Upper lobe of left lung (tissue), 6 donors: ENCODE results near the gene HERC2. TPM values are rescaled to one million over a fixed set of nuclear protein-coding genes. Genes with fewer than 3 reads are reported as not detected.

ENCODE experiments used
- ATAC-seq, 2 donors: fragments of 200-7000 bp; cut with Tn5 transposase; one replicate each; pipeline ENCODE4 v1.9.1; 2022; ENCODE audit warnings: mild to moderate bottlenecking in 2 of 2, moderate library complexity in 2 of 2; ENCODE audit not compliant: low FRiP score in 2 of 2
- DNase-seq, 2 donors: peaks; one replicate each; pipeline ENCODE4 v3.0.0-alpha.2; 2019 to 2020
- H3K27ac ChIP-seq, 4 donors: fragments of 200-600 bp; sonication (generic); one replicate each; pipeline ENCODE4 v1.5.1; 2016 to 2019
- H3K27me3 ChIP-seq, 4 donors: fragments of 200-600 bp; sonication (generic); one replicate each; pipeline ENCODE4 v1.5.1; 2017 to 2019
- H3K36me3 ChIP-seq, 4 donors: fragments of 200-600 bp; sonication (generic); one replicate each; pipeline ENCODE4 v1.5.1; 2016 to 2019
- H3K4me1 ChIP-seq, 4 donors: fragments of 200-600 bp; sonication (generic); one replicate each; pipeline ENCODE4 v1.5.1; 2018 to 2019
- H3K4me3 ChIP-seq, 4 donors: fragments of 200-600 bp; sonication (generic); one replicate each; pipeline ENCODE4 v1.5.1; 2017 to 2019; ENCODE audit warnings: mild to moderate bottlenecking in 2 of 4, moderate library complexity in 1 of 4
- H3K9me3 ChIP-seq, 4 donors: fragments of 200-600 bp; sonication (generic); one replicate each; pipeline ENCODE4 v1.5.1; 2018 to 2019
- EP300 ChIP-seq, 4 donors: sonication (generic); formaldehyde crosslinking; IDR thresholded peaks; one replicate each; pipeline ENCODE4 v1.5.1; 2017; ENCODE audit warnings: antibody characterized with exemption in 4 of 4, control low read depth in 2 of 4
- POLR2A ChIP-seq, 4 donors: fragments of 450-650 bp; IDR thresholded peaks; one replicate each; pipeline ENCODE4 v1.5.1; 2016 to 2017; ENCODE audit warnings: antibody characterized with exemption in 4 of 4, mild to moderate bottlenecking in 2 of 4
- POLR2AphosphoS5 ChIP-seq, 2 donors: sonication (generic); formaldehyde crosslinking; IDR thresholded peaks; one replicate each; pipeline ENCODE4 v1.5.1; 2017; ENCODE audit warnings: antibody characterized with exemption in 2 of 2
- WGBS, 2 donors: methylation state at CpG; one replicate each; pipeline ENCODE4 v1.1.5; 2017 to 2018; 5-methylcytosine and 5-hydroxymethylcytosine counted together
- total RNA-seq, 6 donors: library from RNA; depleted of rRNA in 4 of 6; stranded (reverse); fragments of >200 nt in 4 of 6; gene quantifications; one replicate each; pipeline versions ENCODE4 v1.1.0 to v1.2.1, GENCODE V29; 2016 to 2021
- TF ChIP-seq, protein P1 (sequence below), 6 experiments: fragments of 450-650 bp in 4 of 6; fragments of 200-600 bp in 2 of 6; sonication (generic) in 2 of 6; IDR thresholded peaks; one replicate each; pipeline ENCODE4 v1.5.1; 2016 to 2019; ENCODE audit warnings: antibody characterized with exemption in 6 of 6
- donor health status: DM: no; HTN: no; CAD: no; lungs with moderate emphysema.
- donor health status: DM: no; HTN: yes; CAD: no; lungs with severe emphysema.

Gene HERC2
- total RNA-seq, 6 donors from 2014 or later, result 48.6 to 113 (median 53.4) TPM

- ATAC-seq, result no peak
- no peak overlapping the region for H3K27ac ChIP-seq
Measured at GRCh38 chr15:28131946-28132345, 190.0 kb downstream of the HERC2 start.

GRCh38 chr15:28131400-28131799, 190.6 kb downstream of the HERC2 start:
- H3K4me1 ChIP-seq, result peaks cover 0 to 4% (median 0%) of the 10 kb centered on the region in 4 donors
- no peak overlapping the region for H3K4me3 ChIP-seq
- H3K27me3 ChIP-seq, result no peaks in the 10 kb centered on the region
- TF ChIP-seq POLR2A (IDR thresholded peaks at IDR 0.05) (no peak), POLR2AphosphoS5 (IDR thresholded peaks at IDR 0.05) (no peak), EP300 (IDR thresholded peaks at IDR 0.05) (no peak)
- TF ChIP-seq, protein P1, sequence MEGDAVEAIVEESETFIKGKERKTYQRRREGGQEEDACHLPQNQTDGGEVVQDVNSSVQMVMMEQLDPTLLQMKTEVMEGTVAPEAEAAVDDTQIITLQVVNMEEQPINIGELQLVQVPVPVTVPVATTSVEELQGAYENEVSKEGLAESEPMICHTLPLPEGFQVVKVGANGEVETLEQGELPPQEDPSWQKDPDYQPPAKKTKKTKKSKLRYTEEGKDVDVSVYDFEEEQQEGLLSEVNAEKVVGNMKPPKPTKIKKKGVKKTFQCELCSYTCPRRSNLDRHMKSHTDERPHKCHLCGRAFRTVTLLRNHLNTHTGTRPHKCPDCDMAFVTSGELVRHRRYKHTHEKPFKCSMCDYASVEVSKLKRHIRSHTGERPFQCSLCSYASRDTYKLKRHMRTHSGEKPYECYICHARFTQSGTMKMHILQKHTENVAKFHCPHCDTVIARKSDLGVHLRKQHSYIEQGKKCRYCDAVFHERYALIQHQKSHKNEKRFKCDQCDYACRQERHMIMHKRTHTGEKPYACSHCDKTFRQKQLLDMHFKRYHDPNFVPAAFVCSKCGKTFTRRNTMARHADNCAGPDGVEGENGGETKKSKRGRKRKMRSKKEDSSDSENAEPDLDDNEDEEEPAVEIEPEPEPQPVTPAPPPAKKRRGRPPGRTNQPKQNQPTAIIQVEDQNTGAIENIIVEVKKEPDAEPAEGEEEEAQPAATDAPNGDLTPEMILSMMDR (IDR thresholded peaks at IDR 0.05), result no peak
- no peak for ATAC-seq
- peak in 1 of 2 donors; percentile 43 for DNase-seq
- H3K36me3 ChIP-seq, result peaks cover 3 to 72% (median 38%) of the 10 kb centered on the region in 4 donors
- WGBS, 2 donors, result 95 to 100% methylated on average over 5 to 13 of the region's 13 CpGs
- H3K9me3 ChIP-seq, result no peaks in the 10 kb centered on the region
- no peak overlapping the region for H3K27ac ChIP-seq

More at GRCh38 chr15:28131946-28132345, 190.0 kb downstream of the HERC2 start:
- peak in 1 of 2 donors; percentile 42 for DNase-seq
- TF ChIP-seq, protein P1 (IDR thresholded peaks at IDR 0.05), result no peak
- TF ChIP-seq EP300 (IDR thresholded peaks at IDR 0.05), result no peak
- TF ChIP-seq POLR2A (IDR thresholded peaks at IDR 0.05), result no peak
- no peak for TF ChIP-seq POLR2AphosphoS5 (IDR thresholded peaks at IDR 0.05)
- 84 to 89% methylated on average over 11 to 12 of the region's 13 CpGs for WGBS, 2 donors
- H3K4me3 ChIP-seq, result no peak overlapping the region
- no peaks in the 10 kb centered on the region for H3K9me3 ChIP-seq
- peaks cover 3 to 70% (median 38%) of the 10 kb centered on the region in 4 donors for H3K36me3 ChIP-seq
- no peaks in the 10 kb centered on the region for H3K27me3 ChIP-seq
- H3K4me1 ChIP-seq, result peaks cover 0 to 4% (median 0%) of the 10 kb centered on the region in 4 donors

- no peak overlapping the region for H3K27ac ChIP-seq
- no peaks in the 10 kb centered on the region for H3K9me3 ChIP-seq
- H3K4me1 ChIP-seq, result peaks cover 0 to 3% (median 0%) of the 10 kb centered on the region in 4 donors
- ATAC-seq, result no peak
- no peaks in the 10 kb centered on the region for H3K27me3 ChIP-seq
- WGBS, 2 donors, result 86 to 95% methylated on average over 4 to 7 of the region's 7 CpGs
- H3K4me3 ChIP-seq, result no peak overlapping the region
- peak in 1 of 2 donors; percentile 39 for DNase-seq
- TF ChIP-seq POLR2AphosphoS5 (IDR thresholded peaks at IDR 0.05) (no peak), POLR2A (IDR thresholded peaks at IDR 0.05) (no peak), EP300 (IDR thresholded peaks at IDR 0.05) (no peak)
- TF ChIP-seq, protein P1 (IDR thresholded peaks at IDR 0.05), result no peak
- H3K36me3 ChIP-seq, result peaks cover 3 to 72% (median 38%) of the 10 kb centered on the region in 4 donors
Measured at GRCh38 chr15:28130651-28131050, 191.3 kb downstream of the HERC2 start.

DNA sequence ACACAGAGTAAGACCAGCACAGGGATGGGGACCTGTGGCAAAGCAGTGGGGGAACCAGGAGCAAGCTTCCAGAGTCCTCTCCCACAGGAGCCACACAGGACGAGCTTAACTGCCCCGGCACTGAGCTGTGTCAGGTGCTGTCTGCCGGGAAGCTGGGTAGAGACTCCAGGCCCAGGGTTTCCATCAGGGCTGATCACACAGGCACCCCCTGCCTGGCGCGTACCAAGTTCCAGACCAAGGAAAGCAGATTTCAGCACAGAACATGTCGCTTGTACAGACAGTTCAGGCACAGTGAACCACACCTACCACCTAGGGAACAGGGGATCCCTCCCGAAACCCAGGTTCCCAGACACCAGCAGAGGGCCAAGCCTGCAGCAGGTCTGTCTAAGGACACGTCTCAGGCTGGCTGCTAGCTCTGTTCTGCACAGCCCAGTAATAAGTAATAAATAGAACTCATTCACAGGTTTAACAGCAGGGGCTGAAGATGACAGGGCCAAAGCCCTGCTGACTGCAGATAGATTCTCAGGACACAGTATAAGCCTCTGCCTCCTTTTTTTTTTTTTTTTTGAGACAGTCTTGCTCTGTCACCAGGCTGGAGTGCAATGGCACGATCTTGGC, 192.6 kb downstream of the HERC2 start:
- 100% methylated on average over 1 to 9 of the region's 9 CpGs for WGBS, 2 donors
- TF ChIP-seq, protein P1 (IDR thresholded peaks at IDR 0.05), result no peak
- TF ChIP-seq POLR2AphosphoS5 (IDR thresholded peaks at IDR 0.05) (no peak), EP300 (IDR thresholded peaks at IDR 0.05) (no peak), POLR2A (IDR thresholded peaks at IDR 0.05) (no peak)
- Histone ChIP-seq H3K4me1 (no peaks in the 10 kb centered on the region), H3K4me3 (no peak overlapping the region), H3K27me3 (no peaks in the 10 kb centered on the region), H3K36me3 (peaks cover 6 to 74% (median 41%) of the 10 kb centered on the region in 4 donors), H3K27ac (no peak overlapping the region), H3K9me3 (no peaks in the 10 kb centered on the region)
- DNase-seq, result no peak
- no peak for ATAC-seq

DNA sequence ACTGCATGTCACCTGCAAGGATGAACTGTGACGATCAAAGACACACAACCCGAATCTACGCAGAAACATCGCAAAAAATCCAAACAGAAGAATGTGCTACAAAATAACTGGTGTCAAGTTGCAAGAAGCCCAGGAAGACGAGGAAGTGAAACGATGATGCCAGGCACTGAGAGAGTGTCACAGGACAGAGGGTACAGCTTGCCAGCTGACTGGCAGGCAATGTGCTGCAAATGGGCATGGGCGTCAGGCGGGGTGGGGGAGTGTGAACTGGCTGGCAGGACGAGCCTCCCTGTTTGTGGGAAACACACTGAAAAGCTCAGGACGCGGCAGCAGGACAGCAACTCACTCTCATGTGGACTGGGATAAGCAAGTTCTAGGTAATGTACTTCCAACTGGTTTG, 193.9 kb downstream of the HERC2 start:
- TF ChIP-seq EP300 (IDR thresholded peaks at IDR 0.05) (no peak), POLR2A (IDR thresholded peaks at IDR 0.05) (no peak), POLR2AphosphoS5 (IDR thresholded peaks at IDR 0.05) (no peak)
- TF ChIP-seq, protein P1 (IDR thresholded peaks at IDR 0.05), result no peak
- H3K4me3 ChIP-seq, result no peak overlapping the region
- DNase-seq (peak; percentile 48 to 51), ATAC-seq (peak in 1 of 2 donors; percentile 70)
- WGBS, 2 donors, result 75 to 83% methylated on average over 11 of the region's 11 CpGs
- H3K27me3 ChIP-seq, result no peaks in the 10 kb centered on the region
- no peaks in the 10 kb centered on the region for H3K9me3 ChIP-seq
- peaks cover 6 to 76% (median 42%) of the 10 kb centered on the region in 4 donors for H3K36me3 ChIP-seq
- H3K27ac ChIP-seq, result no peak overlapping the region
- H3K4me1 ChIP-seq, result no peaks in the 10 kb centered on the region
